NB4 (cell line): ENCODE results near the gene PAX6.

Experiments
- CTCF ChIP-seq: IDR thresholded peaks from one replicate; pipeline ENCODE4 v1.5.1; 2012; ENCODE audit warnings: low read depth, low read length
- MYC ChIP-seq: IDR thresholded peaks from 2 replicates; pipeline ENCODE4 v1.6.1; 2011; ENCODE audit warnings: low read depth, low read length
- POLR2A ChIP-seq: IDR thresholded peaks from 2 replicates; pipeline ENCODE4 v1.6.1; 2011; ENCODE audit warnings: mild to moderate bottlenecking; ENCODE audit not compliant: insufficient read length; ENCODE audit errors: extremely low read depth
- TF ChIP-seq, protein P1 (sequence below): IDR thresholded peaks from 2 replicates; pipeline ENCODE4 v1.6.1; 2011; ENCODE audit warnings: low read depth, low read length

- TF ChIP-seq CTCF (no peak), POLR2A (no peak), MYC (no peak)
- TF ChIP-seq, protein P1, sequence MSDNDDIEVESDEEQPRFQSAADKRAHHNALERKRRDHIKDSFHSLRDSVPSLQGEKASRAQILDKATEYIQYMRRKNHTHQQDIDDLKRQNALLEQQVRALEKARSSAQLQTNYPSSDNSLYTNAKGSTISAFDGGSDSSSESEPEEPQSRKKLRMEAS: no peak
Measured at GRCh38 chr11:31799435-31800397, 11.4 kb downstream of the PAX6 start.
